GM12873 (cell line): ENCODE data around the gene IL2RG.
A peak's percentile ranks its signal among the peaks of the same experiment; 100 is the strongest.

ENCODE experiments used
- CTCF ChIP-seq: IDR thresholded peaks from 2 replicates; pipeline ENCODE4 v1.5.1; 2012; ENCODE audit warnings: low read depth, mild to moderate bottlenecking, moderate library complexity, low read length, control low read depth; ENCODE audit not compliant: insufficient read depth; ENCODE audit errors: missing control alignments

The IL2RG gene

GRCh38 chrX:71128166-71128833 is 16.9 kb upstream of the IL2RG start:
- TF ChIP-seq CTCF = no peak

DNA sequence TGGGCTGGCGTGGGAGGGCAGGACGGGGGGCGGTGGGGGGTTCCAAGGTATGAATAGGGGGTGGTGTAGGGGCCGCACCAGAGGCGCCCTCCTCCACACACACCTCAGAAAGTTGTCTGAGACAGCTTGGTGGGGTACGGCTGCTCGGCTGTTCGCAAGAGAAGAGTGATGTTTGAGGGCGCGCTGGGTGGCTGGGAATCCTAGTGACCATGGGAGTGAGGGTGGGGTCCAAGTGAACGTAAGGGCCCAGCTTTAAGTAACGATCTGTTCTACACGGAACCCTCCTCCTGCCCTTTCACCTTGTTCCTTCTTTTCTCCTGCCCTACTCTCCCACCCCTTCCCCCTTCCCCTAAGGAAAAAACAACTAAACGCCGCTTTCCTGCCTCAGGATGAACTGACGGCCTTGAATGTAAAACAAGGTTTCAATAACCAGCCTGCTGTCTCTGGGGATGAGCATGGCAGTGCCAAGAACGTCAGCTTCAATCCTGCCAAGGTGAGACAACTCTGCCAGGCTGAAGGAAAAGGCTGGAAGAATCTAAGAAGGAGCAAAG is 7.7 kb upstream of the IL2RG start:
- no peak for TF ChIP-seq CTCF

DNA sequence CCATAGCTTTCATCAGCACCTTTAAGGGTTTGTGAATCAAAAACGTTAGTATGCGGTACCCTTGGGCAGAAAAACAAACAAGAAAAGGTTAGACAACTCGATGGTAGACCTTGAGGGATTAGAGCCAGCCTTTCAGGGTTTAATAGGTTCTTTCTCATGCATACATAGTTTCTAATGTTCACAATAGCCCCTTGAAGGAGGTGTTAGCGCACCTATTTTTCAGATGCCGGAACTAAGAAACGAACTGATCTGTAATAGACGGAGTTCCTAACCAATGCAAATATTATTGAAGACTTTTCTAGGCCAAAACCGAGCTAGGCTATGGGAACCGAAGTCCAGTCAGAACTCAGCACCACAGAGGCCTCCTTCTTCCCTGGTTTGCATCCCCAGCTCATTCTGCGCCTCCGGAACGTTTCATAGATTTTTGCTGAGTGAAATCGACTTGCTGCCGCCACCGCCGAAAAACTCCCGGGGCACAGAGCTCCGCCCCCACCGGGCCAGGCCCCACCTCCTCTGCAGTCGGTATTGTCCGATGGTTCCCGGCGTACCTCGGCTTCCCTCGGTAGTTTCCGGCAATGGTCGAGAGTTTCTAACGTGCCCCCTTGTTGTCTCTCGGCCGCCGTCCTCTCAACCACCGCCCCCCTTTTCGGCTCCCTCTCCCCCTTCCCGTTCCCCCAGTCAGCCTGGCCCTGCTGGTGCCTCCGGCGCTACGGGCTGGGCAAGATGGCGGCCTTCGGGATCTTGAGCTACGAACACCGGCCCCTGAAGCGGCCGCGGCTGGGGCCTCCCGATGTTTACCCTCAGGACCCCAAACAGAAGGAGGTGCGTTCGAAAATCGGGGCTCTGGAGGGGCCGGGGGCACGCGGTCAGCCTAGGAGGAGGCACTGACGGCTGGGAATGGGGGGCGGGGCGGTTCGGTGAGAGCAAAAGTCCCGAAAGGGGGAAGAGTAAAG is 6.9 kb upstream of the IL2RG start, which contains the start of gene MED12:
TSS of gene MED12 (plus strand) at position 565 of the 953 bp plus-strand sequence. CDS start at position 724, 159 bp downstream.
- no peak for TF ChIP-seq CTCF

GRCh38 chrX:71117358-71117757 is 6.0 kb upstream of the IL2RG start:
- no peak for TF ChIP-seq CTCF

DNA sequence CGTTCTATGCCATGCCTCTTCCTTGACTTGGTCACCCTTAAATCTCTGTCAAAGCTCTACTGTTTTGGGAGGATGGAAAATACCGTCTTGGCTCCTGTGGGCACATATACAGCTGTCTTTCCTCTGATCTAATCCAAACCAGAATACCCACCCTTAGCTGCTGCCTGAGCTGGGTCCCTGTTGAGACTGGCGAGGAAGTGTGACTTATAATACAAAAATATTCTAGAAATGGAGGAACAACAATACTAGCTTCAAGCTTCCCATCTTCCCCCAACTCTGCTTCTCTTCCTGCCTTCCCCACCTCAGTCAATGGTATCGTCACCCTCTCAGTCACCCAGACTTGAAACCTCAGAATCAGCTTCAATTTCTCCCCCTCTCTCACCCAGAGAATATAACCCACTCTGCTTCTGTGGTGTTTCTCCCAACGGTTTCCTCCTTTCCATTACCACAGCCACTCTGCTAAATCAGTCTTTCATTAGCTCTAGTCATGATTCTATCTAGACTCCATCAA is 599 bp upstream of the IL2RG start:
- TF ChIP-seq CTCF = no peak

DNA sequence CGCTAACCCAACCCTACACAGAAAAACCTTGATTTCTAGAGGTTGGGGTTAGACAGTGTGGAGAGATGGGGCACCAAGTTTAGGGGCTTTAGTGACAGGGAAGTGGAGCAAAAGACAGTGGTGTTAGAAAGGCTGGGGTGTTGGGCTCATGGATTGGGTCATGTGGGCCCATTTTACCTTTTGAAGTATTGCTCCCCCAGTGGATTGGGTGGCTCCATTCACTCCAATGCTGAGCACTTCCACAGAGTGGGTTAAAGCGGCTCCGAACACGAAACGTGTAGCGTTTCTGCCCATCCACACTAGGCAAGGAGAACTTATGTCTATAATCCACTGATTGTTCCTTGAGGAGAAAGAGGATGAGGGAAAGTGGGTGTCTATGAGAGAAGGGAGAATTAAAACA is 2.3 kb downstream of the IL2RG start:
- TF ChIP-seq CTCF = peak; percentile 14
